GM23338 (cell line): Measurements from ENCODE around the gene FAF2. TPM values are rescaled to one million over a fixed set of nuclear protein-coding genes. Genes with fewer than 3 reads are reported as not detected.

Experiments
- ATAC-seq: fragments of 200-7000 bp; cut with Tn5 transposase; 3 replicates; pipeline ENCODE4 v1.9.1; 2020
- DNase-seq: peaks from one replicate; pipeline ENCODE4 v3.0.0-alpha.2; 2015; ENCODE audit warnings: low spot score
- H2AFZ ChIP-seq: fragments of 200-600 bp; sonication (generic); 2 replicates; pipeline ENCODE4 v1.8.0; 2016; ENCODE audit warnings: antibody characterized with exemption, mild to moderate bottlenecking, moderate library complexity
- H3F3A ChIP-seq: fragments of 200-600 bp; sonication (generic); replicated peaks from 2 replicates; pipeline ENCODE4 v1.8.0; 2017; ENCODE audit warnings: antibody characterized with exemption, mixed run types, low read depth
- H3K27ac ChIP-seq: fragments of 200-600 bp; sonication (generic); 2 replicates; pipeline ENCODE4 v1.6.1; 2016; ENCODE audit warnings: low read depth
- H3K27me3 ChIP-seq: fragments of 200-600 bp; sonication (generic); 2 replicates; pipeline ENCODE4 v1.8.0; 2016; ENCODE audit warnings: mild to moderate bottlenecking, mixed run types, moderate library complexity; ENCODE audit not compliant: insufficient read depth
- H3K36me3 ChIP-seq: fragments of 200-600 bp; sonication (generic); 2 replicates; pipeline ENCODE4 v1.8.0; 2016; ENCODE audit warnings: mild to moderate bottlenecking; ENCODE audit not compliant: insufficient read depth
- H3K4me1 ChIP-seq: fragments of 200-600 bp; sonication (generic); 2 replicates; pipeline ENCODE4 v1.8.0; 2016; ENCODE audit warnings: mild to moderate bottlenecking, moderate library complexity; ENCODE audit not compliant: insufficient read depth
- H3K4me2 ChIP-seq: fragments of 200-600 bp; sonication (generic); 2 replicates; pipeline ENCODE4 v1.7.1; 2017; ENCODE audit warnings: mixed run types
- H3K4me3 ChIP-seq: fragments of 200-600 bp; sonication (generic); 2 replicates; pipeline ENCODE4 v1.6.1; 2016; ENCODE audit warnings: mixed run types
- H3K79me2 ChIP-seq: fragments of 200-600 bp; sonication (generic); replicated peaks from 2 replicates; pipeline ENCODE4 v1.8.0; 2017; ENCODE audit warnings: mild to moderate bottlenecking; ENCODE audit not compliant: insufficient read depth
- H3K9me2 ChIP-seq: fragments of 200-600 bp; sonication (generic); 2 replicates; pipeline ENCODE4 v1.8.0; 2017; ENCODE audit not compliant: insufficient read depth
- H4K20me1 ChIP-seq: fragments of 200-600 bp; sonication (generic); replicated peaks from 2 replicates; pipeline ENCODE4 v1.8.0; 2017; ENCODE audit warnings: mild to moderate bottlenecking; ENCODE audit not compliant: insufficient read depth
- H3K27ac Mint-ChIP-seq: 2 replicates; pipeline ENCODE4 v1.8.0; 2020; ENCODE audit warnings: inconsistent platforms, mild to moderate bottlenecking, moderate library complexity, mixed read lengths
- H3K27me3 Mint-ChIP-seq: 3 replicates; pipeline ENCODE4 v1.8.0; 2022; ENCODE audit warnings: low read depth, mild to moderate bottlenecking, moderate library complexity, mixed read lengths, inconsistent platforms; ENCODE audit not compliant: insufficient read depth, poor library complexity
- H3K36me3 Mint-ChIP-seq: 3 replicates; pipeline ENCODE4 v1.8.0; 2021; ENCODE audit warnings: low read depth, mild to moderate bottlenecking, inconsistent platforms, moderate library complexity, mixed read lengths
- H3K4me1 Mint-ChIP-seq: 3 replicates; pipeline ENCODE4 v1.8.0; 2020; ENCODE audit warnings: mild to moderate bottlenecking, inconsistent platforms, mixed read lengths
- H3K4me3 Mint-ChIP-seq: 3 replicates; pipeline ENCODE4 v1.8.0; 2021; ENCODE audit warnings: moderate library complexity, mild to moderate bottlenecking, inconsistent platforms, mixed read lengths
- H3K9me3 Mint-ChIP-seq: 3 replicates; pipeline ENCODE4 v1.8.0; 2020; ENCODE audit warnings: moderate library complexity, mild to moderate bottlenecking, inconsistent platforms, mixed read lengths
- CREB1 ChIP-seq: fragments of 250-450 bp; sonication (Bioruptor Pico); IDR thresholded peaks from 2 replicates; pipeline ENCODE4 v1.5.0; 2020; ENCODE audit warnings: low read depth, mild to moderate bottlenecking, moderate library complexity
- CTCF ChIP-seq, 2 experiments: fragments of 200-600 bp in 1 of 2; sonication (generic) in 1 of 2; conservative IDR thresholded peaks; 2 replicates each; pipeline versions ENCODE4 v1.5.1 to v1.6.1; 2016 to 2017; ENCODE audit warnings: antibody characterized with exemption in 2 of 2, low read depth in 2 of 2, mild to moderate bottlenecking in 2 of 2, moderate library complexity in 1 of 2
- ETS1 ChIP-seq: IDR thresholded peaks from 2 replicates; pipeline ENCODE4 v1.6.1; 2016; ENCODE audit warnings: antibody characterized with exemption
- EZH2 ChIP-seq: fragments of 200-600 bp; sonication (generic); IDR thresholded peaks from one replicate; pipeline ENCODE4 v1.8.0; 2017; ENCODE audit warnings: antibody characterized with exemption, mild to moderate bottlenecking, low read depth; ENCODE audit not compliant: unreplicated experiment
- EZH2phosphoT487 ChIP-seq: fragments of 200-600 bp; sonication (generic); IDR thresholded peaks from one replicate; pipeline ENCODE4 v1.8.1; 2018; ENCODE audit warnings: antibody characterized with exemption; ENCODE audit not compliant: unreplicated experiment
- JUNB ChIP-seq: IDR thresholded peaks from one replicate; pipeline ENCODE4 v1.6.1; 2016; ENCODE audit warnings: antibody characterized with exemption; ENCODE audit not compliant: unreplicated experiment
- NANOG ChIP-seq: IDR thresholded peaks from 2 replicates; pipeline ENCODE4 v1.6.1; 2016; ENCODE audit warnings: antibody characterized with exemption, borderline replicate concordance
- POLR2AphosphoS5 ChIP-seq: IDR thresholded peaks from 2 replicates; pipeline ENCODE4 v1.6.1; 2016; ENCODE audit warnings: antibody characterized with exemption, low read depth
- REST ChIP-seq: IDR thresholded peaks from one replicate; pipeline ENCODE4 v1.6.1; 2018; ENCODE audit warnings: antibody characterized with exemption; ENCODE audit not compliant: unreplicated experiment
- STAT1 ChIP-seq: IDR thresholded peaks from one replicate; pipeline ENCODE4 v1.6.1; 2016; ENCODE audit warnings: antibody characterized with exemption; ENCODE audit not compliant: unreplicated experiment
- ZNF331 ChIP-seq: fragments of 250-450 bp; sonication (Bioruptor Pico); IDR thresholded peaks from 2 replicates; pipeline ENCODE4 v1.5.0; 2020; ENCODE audit warnings: low read depth, mild to moderate bottlenecking, moderate library complexity
- ZNF462 ChIP-seq: fragments of 250-450 bp; sonication (Bioruptor Pico); IDR thresholded peaks from 2 replicates; pipeline ENCODE4 v1.5.0; 2020; ENCODE audit warnings: mild to moderate bottlenecking, moderate library complexity
- polyA plus RNA-seq: library from polyadenylated mRNA; unstranded; fragments of >200 nt; fragmentation: Nextera tagmentation; extraction: Ambion mirVana; gene quantifications from 2 replicates; pipeline ENCODE4 v1.2.1, GENCODE V29; 2016
- total RNA-seq: library from RNA; depleted of rRNA; stranded (reverse); fragments of >200 nt; shearing (Covaris generic); gene quantifications from 2 replicates; pipeline ENCODE4 v1.2.3, GENCODE V29; 2014

FAF2 gene
- total and polyA plus RNA-seq, 2 experiments from 2014 or later = 32.8 to 37.6 TPM

- Histone ChIP-seq H3K27me3 (no peaks in the 10 kb centered on the region), H3K79me2 (no peaks in the 10 kb centered on the region), H3K36me3 (no peaks in the 10 kb centered on the region), H3F3A (no peaks in the 10 kb centered on the region), H3K4me2 (no peak overlapping the region), H3K4me3 (no peak overlapping the region), H3K9me2 (no peaks in the 10 kb centered on the region), H2AFZ (no peak overlapping the region), H3K4me1 (no peaks in the 10 kb centered on the region), H3K27ac (no peak overlapping the region), H4K20me1 (peaks cover 4% of the 10 kb centered on the region; the same call in 1 of the 2 replicates)
- H3K36me3 Mint-ChIP-seq = no peaks in the 10 kb centered on the region
- H3K4me3 Mint-ChIP-seq = no peak overlapping the region
- no peak overlapping the region for H3K27ac Mint-ChIP-seq
- ATAC-seq (no peak), DNase-seq (no peak)
- H3K27me3 Mint-ChIP-seq = peaks cover 3% of the 10 kb centered on the region
- H3K4me1 Mint-ChIP-seq = peaks cover 10% of the 10 kb centered on the region; the same call in 2 of the 3 replicates
- H3K9me3 Mint-ChIP-seq = no peaks in the 10 kb centered on the region
- TF ChIP-seq CTCF (conservative IDR thresholded peaks at IDR 0.05; ENCODE audit: low read depth in 2 of 2) = no peak
- TF ChIP-seq REST = no peak
- no peak for TF ChIP-seq ZNF462
- TF ChIP-seq EZH2phosphoT487 = no peak
- TF ChIP-seq CREB1 (CRISPR knock-in tag) = no peak
- no peak for TF ChIP-seq EZH2
- TF ChIP-seq NANOG = no peak
- no peak for TF ChIP-seq JUNB
- no peak for TF ChIP-seq POLR2AphosphoS5
- TF ChIP-seq ZNF331 = no peak
- TF ChIP-seq STAT1 = no peak
- TF ChIP-seq ETS1 = no peak
Measured at GRCh38 chr5:176409765-176410164, 38.4 kb upstream of the FAF2 start.
